Kidney glomerular epithelial cell (primary cell): ENCODE results near the gene PEF1.

Source experiments
- DNase-seq: peaks from one replicate; lab custom pipeline; 2025; lab: John Stamatoyannopoulos, UW

Gene PEF1

DNA sequence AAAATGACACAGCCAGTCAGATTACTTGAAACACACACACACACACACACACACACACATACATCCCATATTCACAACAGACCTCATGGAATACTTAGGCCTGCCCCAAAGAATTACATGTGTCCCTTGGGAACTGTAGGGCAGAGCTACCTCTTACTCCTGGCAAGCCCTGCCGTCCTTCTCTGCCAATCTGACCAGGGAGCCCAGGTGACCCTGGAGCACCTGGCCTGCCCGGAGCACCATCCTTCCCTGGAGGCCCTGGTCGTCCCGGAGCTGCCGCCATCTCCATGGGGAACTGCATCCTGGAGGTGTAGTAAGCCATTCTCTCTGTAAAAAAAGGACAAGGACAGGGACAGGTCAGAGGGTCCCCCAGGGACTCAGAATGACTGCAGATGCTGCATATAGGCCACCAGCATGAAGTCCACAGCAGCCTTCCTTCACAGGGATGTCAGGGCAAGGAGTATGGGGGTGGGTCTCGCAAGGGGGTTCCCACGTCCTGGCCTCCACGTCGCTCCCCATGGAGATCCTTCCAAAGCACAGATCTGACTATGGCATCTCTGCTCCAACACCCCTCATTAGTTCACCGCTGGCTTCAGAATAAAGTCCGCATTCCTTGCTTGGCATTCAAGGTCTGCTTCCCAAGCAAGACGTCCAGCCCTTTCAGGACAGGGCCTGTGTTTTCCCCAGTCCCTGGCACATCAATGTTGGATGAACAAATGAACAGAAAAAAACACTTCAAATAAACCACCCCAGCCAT is 9.2 kb upstream of the PEF1 start:
- DNase-seq, result no peak

DNA sequence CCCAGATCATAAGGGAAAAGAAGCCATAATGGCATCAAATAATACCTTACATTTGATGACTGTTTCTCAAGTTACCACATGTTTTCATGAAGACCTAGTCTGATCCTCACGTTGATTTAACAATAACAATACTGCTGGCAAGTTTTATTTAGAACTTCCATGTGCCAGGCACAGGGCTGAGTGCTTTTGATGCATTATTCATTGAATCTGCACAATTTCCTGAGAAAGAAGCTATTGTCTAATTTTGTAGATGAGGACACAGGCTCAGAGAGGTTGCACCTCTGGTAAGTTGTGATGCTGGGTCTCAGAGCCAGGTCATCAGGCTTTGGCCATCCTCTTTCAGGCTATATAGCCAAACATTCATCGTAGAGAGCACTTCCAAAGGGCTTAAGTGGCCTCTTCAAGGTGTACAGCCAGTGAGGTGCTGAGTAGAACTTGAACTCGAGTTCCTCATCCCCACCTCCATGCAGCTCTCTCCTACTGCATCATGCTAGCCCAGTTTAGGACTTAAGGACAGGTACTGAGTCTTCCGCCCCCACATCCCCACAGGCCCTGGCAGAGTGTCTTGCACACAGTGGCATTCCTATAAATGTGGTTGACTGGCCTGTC is 8.3 kb upstream of the PEF1 start:
- DNase-seq, result no peak

DNA sequence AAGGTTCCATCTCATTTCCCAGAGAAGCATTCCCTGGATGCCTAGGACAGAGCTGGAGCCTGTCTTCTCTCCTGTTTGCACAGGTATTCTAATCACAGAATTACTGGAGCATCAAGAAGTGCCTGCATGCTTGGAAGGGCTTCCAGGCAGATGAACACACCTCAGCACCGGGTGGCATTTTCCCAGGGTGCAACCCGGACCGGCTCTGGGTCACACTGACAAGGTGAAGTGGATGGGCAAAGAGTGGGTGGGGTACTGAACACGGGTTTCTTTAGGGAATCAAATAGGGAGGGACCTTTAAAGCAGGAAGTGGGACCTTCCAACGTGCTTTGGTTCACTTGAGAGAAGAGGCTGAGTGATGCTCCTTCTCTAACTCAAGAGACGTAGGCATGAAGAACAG is 7.1 kb upstream of the PEF1 start:
- DNase-seq, result no peak

DNA sequence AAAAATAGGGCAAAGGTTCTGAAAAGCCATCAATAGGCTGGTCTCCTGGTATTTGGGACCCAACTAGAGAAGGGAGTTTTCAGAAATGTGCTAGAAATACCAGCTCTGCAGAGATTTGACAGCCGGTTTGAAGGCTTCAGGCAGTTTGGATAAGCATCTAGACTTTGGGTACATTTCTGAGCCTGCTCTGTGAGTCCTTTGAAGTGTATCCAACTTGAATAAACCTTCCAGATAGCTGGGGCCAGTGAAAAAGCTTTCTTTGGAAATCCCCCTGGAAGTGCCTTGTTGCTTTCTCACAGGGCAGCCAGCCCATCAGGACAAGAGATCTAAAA is 6.4 kb upstream of the PEF1 start:
- DNase-seq, result no peak

DNA sequence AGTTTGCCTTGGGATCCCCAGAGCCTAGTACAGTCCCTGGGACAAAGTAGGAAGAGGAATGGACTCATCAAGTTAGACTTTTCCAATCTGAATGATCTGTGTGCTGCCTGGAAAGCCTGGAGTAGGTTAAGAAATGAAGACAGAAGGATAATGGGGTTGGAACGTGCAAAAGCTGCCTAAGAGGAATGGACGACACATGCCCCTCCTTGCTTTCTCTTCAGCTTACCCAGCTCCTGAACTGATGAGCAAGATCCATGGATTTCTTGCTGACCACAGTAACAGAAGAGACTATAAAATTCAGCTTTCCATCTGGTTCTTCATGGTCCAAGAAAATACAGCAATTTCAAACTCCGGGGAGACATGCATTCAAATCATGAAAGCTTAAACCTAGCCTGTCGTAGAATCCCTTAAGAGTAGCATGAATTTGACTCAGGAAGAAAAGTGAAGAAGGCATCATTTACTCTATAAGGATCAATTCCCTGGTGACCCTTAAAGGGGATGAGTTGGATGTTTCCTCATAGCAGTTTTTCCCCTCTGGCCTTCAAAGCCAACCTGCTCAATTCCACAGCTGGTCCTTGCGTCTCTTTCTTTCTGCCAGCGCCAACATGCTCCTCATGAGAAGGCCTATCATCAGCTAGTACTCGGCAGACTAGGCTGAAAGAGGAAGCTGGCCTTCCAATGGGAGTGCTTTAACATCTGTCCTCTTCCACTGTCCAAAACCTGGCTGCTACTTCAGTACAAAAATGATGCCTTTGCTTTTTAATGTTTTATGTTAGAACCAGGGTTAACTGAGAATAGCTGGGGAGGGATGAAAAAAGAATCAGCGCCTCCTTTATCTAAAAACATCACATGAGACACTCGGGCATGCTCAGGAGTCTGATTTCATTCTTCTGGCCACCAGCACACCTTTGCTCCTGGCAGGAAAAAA is 5.7 kb upstream of the PEF1 start:
- DNase-seq, result no peak

DNA sequence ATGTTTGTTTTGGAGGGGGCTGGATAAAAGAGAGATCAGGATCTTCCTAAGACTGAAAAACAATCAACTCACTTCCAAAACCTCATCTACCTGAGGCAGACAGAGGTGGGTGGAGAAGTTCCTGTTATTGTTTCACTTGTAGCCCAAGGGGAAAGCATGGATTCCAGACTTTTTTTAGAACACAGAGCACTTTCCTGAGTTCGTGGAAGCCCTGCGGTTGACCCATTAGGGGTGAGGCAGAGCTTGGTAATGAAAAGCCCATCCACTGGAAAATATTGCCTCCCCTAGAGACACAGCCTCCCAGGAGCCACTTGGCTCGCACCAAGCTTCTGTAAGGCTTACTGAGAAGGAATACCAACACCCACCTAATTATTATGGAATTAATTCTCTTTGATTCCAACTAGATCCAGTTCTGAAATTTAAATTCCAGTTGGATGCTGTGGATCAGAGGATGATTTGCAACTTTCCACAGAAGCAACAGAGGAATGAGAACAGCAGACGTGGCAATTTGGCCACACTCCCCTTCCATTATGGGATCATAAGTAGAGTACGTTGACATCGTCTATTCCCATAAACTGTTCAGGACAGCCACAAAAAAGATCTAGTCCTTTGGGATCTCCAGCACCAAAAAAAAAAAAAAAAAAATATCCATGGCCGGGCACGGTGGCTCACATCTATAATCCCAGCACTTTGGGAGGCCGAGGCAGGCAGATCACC is 4.1 kb upstream of the PEF1 start:
- no peak for DNase-seq

DNA sequence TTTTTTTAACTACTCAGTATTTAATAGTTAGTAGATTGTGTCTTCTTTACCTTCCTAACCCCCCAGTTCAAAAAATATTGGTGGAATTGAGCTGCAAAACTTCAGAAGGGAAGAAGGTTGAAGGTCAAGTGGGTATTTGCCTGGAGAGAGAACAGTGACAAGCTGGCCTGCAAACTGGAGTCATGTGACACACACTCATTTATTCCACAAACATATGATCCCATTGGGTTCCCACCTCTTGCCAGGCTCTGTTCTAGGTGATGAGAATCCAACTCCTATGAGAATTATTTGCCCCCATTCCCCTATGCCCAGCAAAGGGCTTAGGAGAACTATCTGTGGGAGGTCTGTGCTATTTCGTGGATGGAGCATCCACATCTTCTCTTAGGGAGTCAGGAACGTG is 3.5 kb upstream of the PEF1 start:
- DNase-seq, result no peak

DNA sequence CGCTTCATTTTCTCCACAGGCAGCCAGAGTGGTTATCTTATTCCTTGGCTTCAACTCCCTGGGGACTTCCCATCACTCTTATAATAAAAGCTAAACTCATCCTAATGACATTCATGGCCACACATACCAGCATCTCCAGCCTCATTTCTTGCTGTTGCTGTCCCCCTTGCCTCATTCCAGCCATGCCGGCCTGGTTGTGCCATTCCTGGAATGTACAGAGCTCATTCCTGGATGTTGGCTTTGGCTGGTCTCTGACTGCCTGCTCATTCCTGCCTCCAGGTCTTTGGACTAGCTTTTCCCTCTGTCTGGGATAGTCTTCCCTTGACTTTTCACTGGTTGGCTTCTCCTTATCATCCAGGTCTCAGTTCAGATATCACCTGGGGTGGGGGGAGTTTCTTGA is 2.4 kb upstream of the PEF1 start:
- DNase-seq, result no peak

DNA sequence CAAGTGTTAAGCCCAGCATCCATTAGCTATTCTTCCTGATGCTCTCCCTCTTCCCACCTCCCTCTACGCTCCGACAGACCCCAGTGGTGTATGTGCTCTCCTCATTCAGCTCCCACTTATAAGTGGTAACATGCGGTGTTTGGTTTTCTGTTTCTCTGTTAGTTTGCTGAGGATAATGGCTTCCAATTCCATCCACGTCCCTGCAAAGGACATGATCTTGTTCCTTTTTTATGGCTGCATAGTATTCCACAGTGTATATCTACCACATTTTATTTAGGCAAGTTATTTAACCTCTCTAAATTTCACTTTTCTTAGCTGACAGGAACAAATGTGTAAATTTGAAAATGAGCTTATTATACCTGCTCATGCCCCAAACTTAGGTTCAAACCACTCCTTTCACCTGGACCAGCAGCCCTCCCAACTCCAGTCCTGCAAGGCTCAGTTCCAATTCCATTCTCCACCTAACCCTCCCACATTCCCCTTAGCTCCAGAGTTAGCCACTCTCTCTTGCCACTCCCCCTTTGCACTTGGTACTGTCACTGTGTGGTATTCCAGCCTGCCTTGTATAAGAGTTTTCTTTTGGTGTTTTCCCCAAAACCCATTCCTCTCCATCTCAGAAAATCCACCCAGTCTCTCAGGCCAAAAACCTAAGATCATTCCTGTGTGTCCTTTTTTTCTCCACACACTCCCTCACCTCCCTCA is 1.7 kb upstream of the PEF1 start:
- DNase-seq, result no peak

DNA sequence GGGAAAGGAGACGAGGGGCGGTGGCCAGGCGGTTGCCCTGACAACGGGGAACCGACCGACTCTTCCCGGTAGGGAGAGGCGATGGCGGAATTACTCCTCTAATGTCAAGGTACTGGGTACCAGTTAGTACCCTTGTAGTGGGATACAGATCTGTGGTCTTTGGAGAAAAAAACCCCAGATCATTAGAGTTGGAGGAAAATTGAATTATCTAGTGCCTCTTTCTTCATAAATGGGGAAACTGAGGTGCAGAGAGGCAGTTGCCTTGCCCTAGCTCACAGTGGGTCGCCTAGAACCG is 545 bp upstream of the PEF1 start:
- no peak for DNase-seq

DNA sequence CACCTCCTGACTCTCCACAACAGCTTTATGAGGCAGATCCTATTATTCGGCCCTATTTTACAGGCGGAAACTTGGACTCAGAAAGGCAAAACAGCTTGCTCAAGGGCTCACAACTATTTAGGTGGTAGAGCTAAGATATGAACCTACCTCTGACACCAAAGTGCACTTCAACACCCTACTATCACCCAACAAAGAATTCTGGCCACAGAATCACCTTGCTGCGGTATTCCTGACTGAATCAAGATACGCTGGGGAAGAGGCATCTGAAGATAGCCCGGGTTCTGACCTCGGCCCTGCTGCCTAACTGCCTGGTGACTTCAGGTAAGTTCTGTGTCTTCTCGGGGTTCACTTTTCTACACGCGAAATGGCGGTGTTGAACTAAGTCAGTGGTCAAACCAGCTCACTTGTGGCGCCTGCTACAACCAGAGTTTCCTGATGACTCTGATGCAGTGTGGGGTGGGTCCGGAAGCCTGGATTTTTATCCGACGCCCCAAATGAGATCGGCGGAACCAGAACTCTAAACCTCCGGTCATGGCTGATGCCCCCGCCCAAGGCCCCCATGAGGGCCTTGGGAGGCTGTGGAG is 608 bp downstream of the PEF1 start:
- DNase-seq, result peak; percentile 58

DNA sequence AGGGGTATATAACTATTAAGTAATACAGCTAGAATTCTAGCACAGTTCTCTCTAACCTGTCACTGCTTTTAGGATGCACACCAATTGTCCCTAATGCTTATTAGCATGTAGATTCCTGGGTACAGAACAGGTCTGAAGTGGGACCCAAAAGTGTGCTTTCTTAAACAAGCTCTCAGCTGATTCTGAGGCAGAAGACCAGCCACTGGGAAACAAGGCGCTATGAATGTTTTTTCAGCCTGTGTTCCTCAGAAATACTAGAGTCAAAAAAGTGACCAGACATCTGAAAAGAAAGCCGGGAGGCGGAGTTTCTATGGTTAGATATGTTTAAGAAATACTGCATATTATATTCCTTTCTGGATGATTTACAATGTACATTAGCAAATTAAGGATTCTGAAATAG is 1.8 kb downstream of the PEF1 start:
- no peak for DNase-seq

DNA sequence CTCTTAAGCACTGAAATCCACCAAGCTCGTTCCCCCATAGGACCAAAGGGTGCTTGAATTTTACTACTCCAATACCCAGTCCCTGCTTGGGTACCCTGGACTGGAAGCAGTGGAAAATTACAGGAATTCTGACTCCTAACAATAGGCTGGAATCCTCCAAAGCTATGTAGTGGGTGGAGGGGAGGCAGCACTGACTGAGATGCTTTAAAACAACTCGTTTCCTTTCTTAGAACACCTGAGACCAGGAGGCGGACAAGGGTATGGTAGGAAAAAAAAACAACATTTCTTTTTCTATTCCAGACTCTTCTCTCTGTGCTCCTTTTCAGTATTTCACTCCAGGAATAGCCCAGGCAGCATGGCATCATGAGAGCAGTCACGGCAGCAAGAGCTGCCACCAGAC is 2.3 kb downstream of the PEF1 start:
- no peak for DNase-seq

DNA sequence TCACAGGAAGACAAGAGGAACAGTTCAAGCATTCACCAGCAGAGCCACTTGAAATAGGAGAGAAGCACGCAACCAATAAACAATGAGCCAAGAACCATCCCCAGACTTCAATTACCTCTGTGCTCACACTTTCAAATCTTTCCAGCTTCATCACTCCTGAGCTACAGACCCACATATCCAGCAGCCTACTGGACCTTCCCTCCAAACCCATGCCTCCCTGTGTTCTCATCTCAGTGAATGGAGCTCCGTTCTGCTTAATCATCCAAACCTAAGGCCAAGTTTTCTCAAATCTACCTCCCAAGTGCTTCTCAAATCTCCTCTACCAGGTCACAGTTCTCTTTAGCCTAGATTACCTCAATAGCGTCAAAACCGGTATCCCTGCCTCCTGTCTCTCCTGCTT is 3.7 kb downstream of the PEF1 start:
- no peak for DNase-seq

DNA sequence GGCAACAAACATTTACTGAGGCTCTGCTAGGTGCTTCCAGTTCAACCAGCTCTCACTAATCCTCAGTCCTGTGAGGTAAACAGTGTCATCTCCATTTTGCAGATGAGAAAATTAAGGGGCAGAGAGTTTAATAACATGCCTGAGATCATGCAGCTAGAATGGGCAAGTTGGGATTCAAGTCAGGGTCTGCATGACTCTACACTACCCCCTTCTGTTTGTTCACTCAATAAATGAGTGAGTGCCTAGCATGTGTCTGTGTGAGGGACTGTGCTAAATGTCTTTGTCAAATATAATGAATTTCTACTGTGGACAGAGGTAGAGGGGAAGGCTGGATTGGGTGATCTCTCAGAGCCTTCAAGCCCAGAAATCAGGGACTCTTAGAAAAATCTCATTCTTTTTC is 4.5 kb downstream of the PEF1 start:
- DNase-seq, result no peak

DNA sequence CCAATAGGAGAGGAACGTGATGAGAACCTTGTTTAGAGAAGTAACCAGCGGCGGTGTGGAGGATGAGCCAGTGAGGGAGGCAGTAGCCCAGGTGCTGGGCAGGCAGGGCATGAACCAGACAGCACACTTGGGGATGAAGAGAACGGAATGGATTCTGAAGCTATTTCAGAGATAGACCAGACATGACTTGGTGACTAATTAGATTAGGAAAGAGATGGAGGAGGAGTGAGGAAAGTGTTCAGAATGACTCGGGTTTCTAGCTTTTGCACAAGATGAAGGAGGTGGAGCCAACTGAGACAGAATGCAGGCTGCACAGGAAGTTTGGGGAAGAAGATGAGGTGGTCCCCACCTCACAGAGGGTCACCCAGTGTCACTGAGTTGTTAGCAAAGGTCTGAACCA is 5.1 kb downstream of the PEF1 start:
- DNase-seq, result peak; percentile 44

DNA sequence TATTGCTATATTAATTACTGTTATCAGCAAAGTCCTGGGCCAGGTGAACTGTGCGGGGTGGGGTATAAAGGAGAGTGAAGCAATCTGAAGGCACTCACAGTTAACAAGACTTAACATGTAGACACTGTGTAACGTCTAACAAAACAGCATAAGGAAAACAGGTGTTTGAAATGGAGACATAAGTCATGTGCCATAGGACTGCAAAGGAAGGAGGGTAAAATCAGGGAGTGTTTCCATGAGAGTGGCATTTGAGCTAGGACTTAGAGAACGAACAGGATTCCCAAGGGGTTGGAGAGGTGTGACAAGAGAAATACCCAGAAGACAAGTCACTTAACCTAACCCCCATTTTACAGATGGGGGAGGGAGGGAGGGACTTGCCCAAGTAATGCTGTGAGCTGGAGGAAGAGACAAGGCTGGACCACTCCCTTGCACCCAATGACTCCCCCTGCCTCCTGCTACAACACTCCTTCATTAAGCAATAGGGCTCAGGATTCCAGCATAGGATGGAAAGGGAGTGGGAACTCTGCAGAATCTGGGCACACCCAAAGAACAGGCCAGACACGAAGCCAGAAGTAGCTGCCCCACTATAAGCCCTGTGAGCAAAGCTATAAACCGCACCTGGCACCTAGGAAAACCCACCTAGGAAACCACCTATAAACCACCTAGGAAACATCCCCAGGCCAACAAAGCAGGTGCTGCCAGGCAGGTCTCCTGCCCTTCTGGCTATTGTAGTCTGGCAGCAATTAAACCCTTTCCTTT is 6.6 kb downstream of the PEF1 start:
- DNase-seq, result no peak

DNA sequence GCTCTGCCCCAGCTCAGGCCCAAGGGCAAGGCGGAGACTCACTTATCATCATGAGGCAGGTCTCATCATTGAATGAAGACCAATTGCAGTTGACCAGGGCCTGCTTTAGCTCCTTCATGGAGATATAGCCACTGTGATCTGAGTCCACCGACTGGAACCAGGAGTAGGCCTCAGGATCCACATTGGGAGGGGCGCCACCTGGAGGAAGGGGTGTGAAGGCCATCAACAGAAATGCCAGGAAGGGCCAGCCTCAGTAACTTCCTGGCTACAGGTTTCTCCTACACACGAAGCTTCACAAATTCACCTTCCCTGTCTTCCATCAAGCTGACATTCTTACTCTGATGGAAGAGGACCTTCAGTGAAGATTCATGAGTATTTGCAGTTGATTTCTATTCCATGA is 11.6 kb downstream of the PEF1 start:
- no peak for DNase-seq

DNA sequence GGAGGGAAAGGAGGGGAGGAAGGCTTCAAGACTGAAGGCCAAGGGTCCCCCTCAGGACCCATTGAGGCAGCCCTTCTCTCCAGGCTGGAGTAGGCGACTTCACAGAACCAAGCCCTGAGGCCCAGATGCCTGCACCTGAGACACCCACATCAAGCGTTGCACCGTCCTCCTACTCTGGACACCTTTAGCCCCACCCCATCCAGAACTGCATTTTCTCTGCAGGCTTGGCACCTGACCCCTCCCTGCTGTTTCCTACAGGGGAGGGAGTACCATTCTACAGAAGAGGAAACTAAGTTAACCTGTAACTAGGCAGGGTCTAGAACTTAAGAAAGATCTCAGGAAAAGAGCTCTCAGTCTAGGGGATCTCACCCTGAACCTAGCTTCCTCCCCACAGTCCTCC is 12.0 kb downstream of the PEF1 start:
- DNase-seq, result no peak

DNA sequence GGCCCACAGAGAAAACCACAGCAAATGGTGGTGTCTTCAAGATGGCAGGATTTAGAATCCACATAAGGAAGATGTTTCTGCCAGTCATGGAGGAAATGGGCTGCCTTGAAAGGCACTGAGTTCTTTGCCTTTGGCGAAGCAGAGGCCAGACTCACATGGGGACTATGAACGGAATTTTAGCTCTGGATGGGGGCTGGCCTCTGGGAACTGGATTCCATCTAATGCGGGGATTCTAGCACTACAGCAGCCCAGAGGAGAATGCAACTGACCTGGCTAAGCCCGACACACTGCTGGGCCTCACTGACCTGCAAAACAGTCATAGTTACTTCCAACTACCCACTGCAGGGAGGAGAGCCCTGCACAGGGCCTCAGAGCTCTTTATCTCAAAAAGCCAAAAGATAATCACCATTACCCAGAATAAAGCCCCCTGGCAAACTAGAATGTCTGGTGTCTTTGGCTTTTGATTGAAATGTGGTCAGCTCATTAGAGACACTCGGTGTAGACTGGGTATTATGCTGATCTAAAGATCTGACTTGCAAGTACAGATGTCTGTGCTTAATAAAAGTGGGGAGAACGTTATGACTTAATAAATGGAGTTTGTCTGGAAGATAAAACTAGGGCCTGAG is 15.6 kb downstream of the PEF1 start:
- no peak for DNase-seq
